Measurements from ENCODE around the gene PACSIN3.

PACSIN3 gene

DNA sequence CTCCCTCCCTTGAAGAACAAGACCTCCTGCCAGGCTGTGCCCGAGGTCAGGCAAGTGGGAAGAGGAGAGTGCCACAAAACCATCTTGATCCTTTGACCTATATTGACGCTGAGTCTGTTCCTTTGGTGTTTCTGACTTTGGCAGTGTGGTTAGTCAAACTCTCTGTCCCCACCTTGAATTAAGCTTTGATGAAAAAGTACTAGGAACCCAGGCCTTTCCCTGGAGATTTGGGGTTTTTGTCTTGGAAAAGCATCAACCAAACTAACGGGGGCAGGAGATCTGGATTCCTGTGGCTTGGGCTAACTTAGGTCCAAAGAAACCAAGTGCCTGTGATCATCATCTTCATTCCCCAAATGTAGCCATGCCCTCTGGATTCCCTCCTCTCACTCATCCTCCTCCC lies 49.9 kb downstream of the PACSIN3 start:
- in situ Hi-C loops (cut with HindIII; ENCODE audit: low pct_unique_long_range_greater_than_20kb, low sequenced_read_pairs) = no loop called here
- no peak for DNase-seq (ENCODE audit: low read depth in 1 of 2, low spot score in 1 of 2)
- no peak for TF ChIP-seq JUND (IDR thresholded peaks at IDR 0.05; ENCODE audit: low read depth)

DNA sequence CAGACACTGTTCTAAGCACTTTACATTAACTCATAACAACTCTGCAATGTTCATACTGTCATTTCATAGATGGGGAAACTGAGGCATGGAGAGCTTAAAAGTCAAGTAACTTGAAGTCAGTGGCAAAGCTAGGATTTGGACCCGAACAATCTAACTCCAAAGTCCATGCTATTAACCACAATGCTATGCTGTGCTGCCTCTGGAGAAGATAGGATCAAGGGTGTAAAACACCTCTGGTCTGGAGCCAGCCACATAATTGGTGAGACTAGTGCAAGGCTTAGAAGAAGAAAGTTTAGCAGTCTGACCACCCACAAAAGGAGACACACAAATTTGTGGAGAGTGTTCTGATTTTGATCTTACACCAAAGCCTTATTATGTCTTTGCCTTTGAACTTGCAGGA lies 53.3 kb downstream of the PACSIN3 start:
- DNase-seq (ENCODE audit: low read depth in 1 of 2, low spot score in 1 of 2) = no peak
- in situ Hi-C loops (cut with HindIII; ENCODE audit: low pct_unique_long_range_greater_than_20kb, low sequenced_read_pairs) = no loop called here
- no peak for TF ChIP-seq JUND (IDR thresholded peaks at IDR 0.05; ENCODE audit: low read depth)

GRCh38 chr11:47132490-47132889 lies 53.7 kb downstream of the PACSIN3 start:
- DNase-seq (ENCODE audit: low read depth in 1 of 2, low spot score in 1 of 2) = no peak
- in situ Hi-C loops (cut with HindIII; ENCODE audit: low pct_unique_long_range_greater_than_20kb, low sequenced_read_pairs) = no loop called here
- TF ChIP-seq JUND (IDR thresholded peaks at IDR 0.05; ENCODE audit: low read depth) = no peak

- no peak for DNase-seq (ENCODE audit: low read depth in 1 of 2, low spot score in 1 of 2)
- in situ Hi-C loops (cut with HindIII; ENCODE audit: low pct_unique_long_range_greater_than_20kb, low sequenced_read_pairs) = no loop called here
- no peak for TF ChIP-seq JUND (IDR thresholded peaks at IDR 0.05; ENCODE audit: low read depth)
Observed at GRCh38 chr11:47131136-47131535, 55.1 kb downstream of the PACSIN3 start.

DNA sequence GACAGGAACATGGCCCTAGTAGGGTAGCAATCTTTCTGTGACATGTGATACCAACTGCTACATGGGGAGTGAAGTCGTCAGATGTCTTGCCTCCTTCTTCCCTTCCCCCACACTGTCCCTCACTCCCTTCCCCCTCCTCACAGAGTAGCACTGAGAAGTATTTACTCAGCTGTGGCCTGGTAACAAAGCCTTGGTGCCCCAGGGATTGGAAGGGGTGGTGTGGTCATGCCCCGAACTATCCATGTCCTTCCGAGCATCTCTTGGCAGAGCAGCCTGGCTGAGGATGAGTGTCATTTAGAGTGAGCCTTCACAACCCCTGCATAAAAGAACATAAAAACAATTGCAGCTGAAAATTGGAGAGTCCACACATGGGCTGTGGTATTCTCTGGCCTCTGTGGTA lies 55.7 kb downstream of the PACSIN3 start:
- no peak for TF ChIP-seq JUND (IDR thresholded peaks at IDR 0.05; ENCODE audit: low read depth)
- in situ Hi-C loops (cut with HindIII; ENCODE audit: low pct_unique_long_range_greater_than_20kb, low sequenced_read_pairs) = no loop called here
- no peak for DNase-seq (ENCODE audit: low read depth in 1 of 2, low spot score in 1 of 2)

Measured in T47D (cell line).